ENCODE measurements around the gene C5orf15.

GRCh38 chr5:133952729-133953567, 15.5 kb downstream of the C5orf15 start:
- TF ChIP-seq POLR2A (IDR thresholded peaks at IDR 0.05; ENCODE audit: low read length), result no peak
- no peak for TF ChIP-seq GATA1 (IDR thresholded peaks at IDR 0.05; ENCODE audit: low read depth, low read length)
